ENCODE measurements around the gene KRT6B. TPM values are rescaled to one million over a fixed set of nuclear protein-coding genes. Genes with fewer than 3 reads are reported as not detected.

KRT6B gene
- total and polyA plus RNA-seq, 2 donors (not counting 3 experiments of a cell fraction or from before 2014, with no cell fraction given) = 0.03 TPM; not detected in 1

GRCh38 chr12:52458861-52459260 is 6.9 kb upstream of the KRT6B start:
- FAIRE-seq (no peak), DNase-seq (ENCODE audit: low read depth, low spot score) (no peak)
- dilution Hi-C loops (cut with MboI; ENCODE audit: extremely low pct_ligation_motif_present, low sequenced_read_pairs) (no loop called here), intact Hi-C loops (cut with micrococcal nuclease) (no loop called here)
- no peaks in the 10 kb centered on the region for H4K20me1 ChIP-seq (replicated peaks; ENCODE audit: control insufficient read depth, extremely low read depth, insufficient read depth, low read length)
- peaks cover 5 to 8% of the 10 kb centered on the region in 2 experiments for H3K27me3 ChIP-seq (ENCODE audit: control insufficient read depth in 2 of 2, insufficient read depth in 2 of 2, low read length in 2 of 2)
- no peak overlapping the region for H3K4me2 ChIP-seq (ENCODE audit: insufficient read depth, low read length)
- no peaks in the 10 kb centered on the region for H3K79me2 ChIP-seq (ENCODE audit: control insufficient read depth, insufficient read depth, low read length)
- ChIA-PET POLR2A (interaction anchor here (0.6 kb wide), 1 partner anchor 511 kb away, joined by 4 read pairs; no protein-coding TSS in a partner anchor), CTCF (no interaction called here)
- no peak for TF ChIP-seq FOS (IDR thresholded peaks at IDR 0.05; ENCODE audit: borderline replicate concordance, insufficient read depth, low read length)
- no peak for TF ChIP-seq POLR2AphosphoS5 (IDR thresholded peaks at IDR 0.05; ENCODE audit: insufficient read depth, low read depth, low read length)
- no peak for TF ChIP-seq EZH2 (IDR thresholded peaks at IDR 0.05; ENCODE audit: borderline replicate concordance, low read depth, low read length, severe bottlenecking)
- no peaks in the 10 kb centered on the region for H3K9me1 ChIP-seq (replicated peaks; ENCODE audit: control insufficient read depth, extremely low read depth, insufficient read depth, low read length)
- no peaks in the 10 kb centered on the region for H3K4me1 ChIP-seq (ENCODE audit: control insufficient read depth, extremely low read depth, insufficient read depth, low read length)
- no peaks in the 10 kb centered on the region for H3K36me3 ChIP-seq (ENCODE audit: control insufficient read depth in 2 of 2, extremely low read depth in 1 of 2, insufficient read depth in 2 of 2, low read length in 2 of 2)
- H2AFZ ChIP-seq (ENCODE audit: low read depth, low read length) = no peak overlapping the region
- BruUV-seq (replicated peaks) = no TSS peak
- H3K4me3 ChIP-seq (replicated peaks in 1 of 3; ENCODE audit: insufficient read depth in 1 of 3, low read depth in 1 of 3, low read length in 3 of 3) = no peak overlapping the region
- H3K9ac ChIP-seq (replicated peaks; ENCODE audit: extremely low read depth, insufficient read depth, low read length) = no peak overlapping the region
- H3K9me3 ChIP-seq (replicated peaks; ENCODE audit: control insufficient read depth, insufficient read depth, low read length) = no peaks in the 10 kb centered on the region
- no peak overlapping the region for H3K27ac ChIP-seq (ENCODE audit: insufficient read depth, low read depth, low read length)

GRCh38 chr12:52455821-52456220 is 3.9 kb upstream of the KRT6B start:
- intact Hi-C loops (cut with micrococcal nuclease) = no loop called here
- ChIA-PET POLR2A (no interaction called here), CTCF (no interaction called here)
- Histone ChIP-seq H3K79me2 (ENCODE audit: control insufficient read depth, insufficient read depth, low read length) (no peaks in the 10 kb centered on the region), H3K4me3 (replicated peaks in 1 of 3; ENCODE audit: insufficient read depth in 1 of 3, low read depth in 1 of 3, low read length in 3 of 3) (no peak overlapping the region), H3K27me3 (ENCODE audit: control insufficient read depth in 2 of 2, insufficient read depth in 2 of 2, low read length in 2 of 2) (peaks cover 7 to 9% of the 10 kb centered on the region in 2 experiments), H3K9me1 (replicated peaks; ENCODE audit: control insufficient read depth, extremely low read depth, insufficient read depth, low read length) (no peaks in the 10 kb centered on the region), H3K36me3 (ENCODE audit: control insufficient read depth in 2 of 2, extremely low read depth in 1 of 2, insufficient read depth in 2 of 2, low read length in 2 of 2) (no peaks in the 10 kb centered on the region), H3K9me3 (replicated peaks; ENCODE audit: control insufficient read depth, insufficient read depth, low read length) (no peaks in the 10 kb centered on the region), H3K4me2 (ENCODE audit: insufficient read depth, low read length) (no peak overlapping the region), H3K4me1 (ENCODE audit: control insufficient read depth, extremely low read depth, insufficient read depth, low read length) (no peaks in the 10 kb centered on the region), H3K9ac (replicated peaks; ENCODE audit: extremely low read depth, insufficient read depth, low read length) (no peak overlapping the region), H2AFZ (ENCODE audit: low read depth, low read length) (no peak overlapping the region), H3K27ac (ENCODE audit: insufficient read depth, low read depth, low read length) (no peak overlapping the region), H4K20me1 (replicated peaks; ENCODE audit: control insufficient read depth, extremely low read depth, insufficient read depth, low read length) (no peaks in the 10 kb centered on the region)
- no peak for DNase-seq (ENCODE audit: low read depth, low spot score)
- dilution Hi-C loops (cut with MboI; ENCODE audit: extremely low pct_ligation_motif_present, low sequenced_read_pairs) = no loop called here
- BruUV-seq (replicated peaks) = no TSS peak
- FAIRE-seq = no peak
- TF ChIP-seq JUN (IDR thresholded peaks at IDR 0.05; ENCODE audit: borderline replicate concordance, insufficient read depth, insufficient read length, low read depth) (no peak), EZH2 (IDR thresholded peaks at IDR 0.05; ENCODE audit: borderline replicate concordance, low read depth, low read length, severe bottlenecking) (no peak), POLR2AphosphoS5 (IDR thresholded peaks at IDR 0.05; ENCODE audit: insufficient read depth, low read depth, low read length) (no peak), CTCF (IDR thresholded peaks at IDR 0.05; ENCODE audit: extremely low read depth in 1 of 2, insufficient read depth in 1 of 2, low read depth in 1 of 2, low read length in 2 of 2) (no peak), POLR2A (IDR thresholded peaks at IDR 0.05; ENCODE audit: low read depth, low read length) (no peak), MYC (IDR thresholded peaks at IDR 0.05; ENCODE audit: low read depth, low read length) (no peak), MAX (IDR thresholded peaks at IDR 0.05; ENCODE audit: insufficient read depth, insufficient read length) (no peak), GATA2 (IDR thresholded peaks at IDR 0.05; ENCODE audit: insufficient read depth, insufficient read length, low read depth, low read length) (no peak), FOS (IDR thresholded peaks at IDR 0.05; ENCODE audit: borderline replicate concordance, insufficient read depth, low read length) (no peak)
